Prostate gland (tissue), 2 donors: ENCODE data around the gene ARSG.

Experiments
- CTCF ChIP-seq, 4 experiments: fragments of 200-600 bp in 2 of 4; fragments of 450-650 bp in 2 of 4; sonication (generic) in 2 of 4; IDR thresholded peaks; 1 replicate in 3 of 4; 2 replicates in 1 of 4; pipeline ENCODE4 v1.5.1; 2016 to 2019; ENCODE audit warnings: antibody characterized with exemption in 4 of 4, mild to moderate bottlenecking in 2 of 4, moderate library complexity in 2 of 4
- POLR2A ChIP-seq: fragments of 450-650 bp; IDR thresholded peaks from one replicate; pipeline ENCODE4 v1.6.1; 2016; ENCODE audit warnings: antibody characterized with exemption, mild to moderate bottlenecking
- POLR2AphosphoS5 ChIP-seq: sonication (generic); formaldehyde crosslinking; IDR thresholded peaks from one replicate; pipeline ENCODE4 v1.6.1; 2017; ENCODE audit warnings: antibody characterized with exemption

DNA sequence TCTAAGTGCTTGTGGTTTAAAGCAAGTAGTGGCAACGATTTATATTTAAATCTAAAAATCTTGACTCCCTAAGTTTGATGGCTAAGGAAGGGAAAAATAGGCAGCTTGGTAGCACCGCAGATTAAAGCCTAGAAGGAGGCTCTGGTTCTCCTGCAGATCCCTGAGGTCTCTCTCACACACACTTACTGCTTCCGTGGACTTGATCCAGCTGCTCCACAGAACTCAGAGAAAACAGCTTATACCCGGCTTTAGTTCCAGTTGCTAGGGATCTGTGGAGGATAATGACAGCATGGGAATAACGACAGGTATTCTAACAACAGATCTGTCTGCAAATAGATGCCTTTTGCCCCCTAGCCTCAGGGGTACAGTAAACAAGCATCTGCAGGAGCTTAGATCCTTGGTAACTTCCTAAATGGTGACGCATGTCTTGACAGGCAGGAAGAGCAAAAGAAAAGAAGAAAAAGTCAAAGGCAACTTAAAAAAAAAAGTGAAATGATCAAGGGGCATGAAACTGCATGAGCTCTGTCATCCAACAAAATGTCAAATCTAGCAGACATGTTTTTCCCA, 161.5 kb downstream of the ARSG start:
- TF ChIP-seq CTCF (IDR thresholded peaks at IDR 0.05) (no peak), POLR2A (no peak), POLR2AphosphoS5 (no peak)
